Breast epithelium (tissue), 3 donors: ENCODE measurements around the gene ARHGAP26.

Source experiments
- CTCF ChIP-seq, 3 donors: fragments of 450-650 bp; IDR thresholded peaks; one replicate each; pipeline ENCODE4 v1.5.1; 2016 to 2017; ENCODE audit warnings: antibody characterized with exemption in 3 of 3, mild to moderate bottlenecking in 3 of 3, moderate library complexity in 3 of 3
- POLR2A ChIP-seq: fragments of 450-650 bp; IDR thresholded peaks from one replicate; pipeline ENCODE4 v1.6.1; 2016; ENCODE audit warnings: antibody characterized with exemption, mild to moderate bottlenecking, moderate library complexity

- no peak for TF ChIP-seq POLR2A
- no peak for TF ChIP-seq CTCF (IDR thresholded peaks at IDR 0.05)
These were observed 155.6 kb downstream of the ARHGAP26 start for GRCh38 chr5:142925795-142926194.
